ENCODE data around the gene FUBP3.

Gene FUBP3

DNA sequence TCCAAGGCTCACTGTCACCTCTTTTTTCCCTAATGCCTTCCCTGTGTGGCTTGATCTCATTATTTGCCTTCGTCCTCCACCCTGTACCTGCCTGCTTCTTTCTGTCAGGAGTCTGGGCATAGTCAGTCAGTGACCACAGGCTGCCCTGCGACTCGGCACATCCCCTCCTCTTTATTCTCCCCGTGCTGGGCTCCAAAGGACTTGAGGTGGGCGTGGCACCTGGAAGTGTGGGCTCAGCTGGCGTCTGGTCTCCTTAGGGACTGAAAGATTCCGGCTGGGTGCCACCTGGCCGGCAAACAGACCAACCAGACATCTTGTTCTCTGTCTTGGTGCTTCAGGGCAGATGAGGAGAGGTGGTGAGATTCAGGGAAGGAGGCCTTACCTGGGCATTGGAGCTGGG is 55.4 kb downstream of the FUBP3 start:
- DNase-seq: no peak

DNA sequence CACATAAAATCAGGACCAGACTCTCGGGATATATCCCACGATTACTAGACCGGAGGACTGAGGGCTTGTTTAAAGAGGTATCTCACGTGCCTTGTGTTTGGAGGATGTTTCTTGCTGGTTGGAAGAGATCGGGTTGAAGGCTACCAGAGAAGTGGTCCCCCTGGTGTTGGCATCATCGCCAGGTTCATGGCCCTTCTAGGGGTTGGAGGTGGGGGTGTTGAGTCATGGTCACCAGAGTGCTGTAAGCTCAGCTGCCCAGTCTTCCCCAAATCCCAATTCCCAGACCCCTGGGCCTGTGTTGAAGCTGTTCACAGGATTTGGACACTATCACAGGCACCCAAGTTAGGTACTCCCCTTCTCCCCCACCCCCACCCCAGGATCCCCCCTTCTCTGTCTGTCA is 55.9 kb downstream of the FUBP3 start:
- DNase-seq: no peak

- no peak for DNase-seq
Observed at GRCh38 chr9:130635721-130636647, 56.6 kb downstream of the FUBP3 start.

GRCh38 chr9:130636648-130637020 is 57.3 kb downstream of the FUBP3 start:
- no peak for DNase-seq

- DNase-seq: no peak
Observed at GRCh38 chr9:130638284-130639123, 59.1 kb downstream of the FUBP3 start.

DNA sequence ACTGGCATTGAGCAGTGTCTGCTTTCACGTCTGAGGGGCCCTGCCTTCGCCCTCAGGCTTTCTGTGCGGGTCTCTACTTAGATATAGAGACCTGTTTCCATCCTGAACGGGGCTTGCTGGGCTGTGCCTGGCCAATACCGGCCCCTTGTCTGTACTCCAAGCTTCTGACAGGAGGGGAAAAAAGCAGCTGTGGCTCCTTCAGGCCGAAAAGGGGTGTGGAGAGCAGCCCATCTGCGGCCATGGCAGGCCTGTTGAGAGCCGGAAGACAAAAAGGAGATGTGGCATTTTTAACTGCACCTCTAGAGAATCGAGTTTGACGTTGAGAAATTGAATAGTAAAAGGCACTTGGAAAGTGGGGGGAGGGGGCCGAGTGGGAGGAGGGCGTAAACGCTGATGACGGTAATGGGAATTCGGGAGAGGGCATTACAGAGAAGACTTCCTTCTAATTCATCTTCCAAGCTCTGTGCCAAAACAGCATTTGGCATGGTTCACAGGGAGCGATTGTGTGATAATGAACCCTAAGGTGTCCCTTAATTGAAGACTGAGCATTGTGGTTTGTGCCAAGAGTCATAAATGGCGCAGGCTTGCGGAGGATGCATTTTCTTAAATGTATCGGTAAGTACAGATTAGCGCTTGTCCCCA is 59.9 kb downstream of the FUBP3 start:
- DNase-seq: no peak

DNA sequence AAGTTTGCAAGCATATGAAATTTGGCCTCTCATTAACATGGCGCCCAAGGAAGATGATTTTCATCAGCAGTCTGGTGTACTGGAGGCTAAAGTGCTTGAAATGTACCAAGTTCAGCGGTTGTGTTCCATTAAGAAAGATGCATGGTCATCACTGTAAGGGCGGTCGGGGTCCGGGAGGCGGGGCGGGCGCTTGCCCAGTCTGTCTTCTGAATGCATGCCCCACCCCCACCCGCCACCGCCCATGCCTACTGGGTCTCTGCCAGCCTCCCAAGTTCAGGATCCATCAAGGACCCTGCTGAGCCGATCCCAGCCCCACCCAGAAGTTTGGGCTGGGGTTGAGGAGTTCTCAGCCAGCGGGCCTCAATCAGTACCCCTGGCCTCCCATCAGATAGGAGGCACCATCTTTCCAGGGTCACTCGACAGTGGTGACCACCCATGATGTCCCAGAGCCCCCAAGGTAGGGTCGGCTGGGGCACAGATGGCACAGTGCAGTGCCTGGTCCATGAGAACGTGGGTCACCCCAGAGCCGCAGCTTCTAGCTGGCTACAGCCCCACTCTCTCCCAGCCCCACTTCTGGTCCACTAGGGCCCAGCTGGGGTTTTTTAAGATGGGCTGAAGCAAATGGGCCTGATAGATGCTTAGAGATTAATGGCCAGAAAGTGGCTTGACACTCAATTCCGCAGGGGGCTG is 60.6 kb downstream of the FUBP3 start:
- no peak for DNase-seq

GRCh38 chr9:130640681-130641080 is 61.3 kb downstream of the FUBP3 start:
- no peak for DNase-seq

DNA sequence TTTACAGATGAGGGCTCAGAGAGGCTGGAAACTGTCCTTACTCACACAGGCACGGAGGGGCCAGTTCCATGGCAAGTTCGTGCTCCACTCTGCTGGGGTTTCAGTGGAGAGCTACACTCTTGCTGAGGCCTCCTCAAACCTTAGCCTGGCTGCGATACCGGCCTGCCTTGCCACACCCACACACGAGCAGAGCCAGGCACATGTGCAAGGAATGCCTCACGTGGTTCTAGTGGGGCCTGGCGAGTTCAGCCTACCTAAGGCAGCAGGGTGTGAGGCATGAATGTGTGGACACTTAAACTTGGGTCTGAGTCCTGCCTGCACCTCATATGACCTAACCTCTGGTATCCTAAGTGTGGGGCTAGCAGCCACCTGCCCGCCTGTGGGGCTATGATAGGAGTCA is 63.5 kb downstream of the FUBP3 start:
- no peak for DNase-seq

DNA sequence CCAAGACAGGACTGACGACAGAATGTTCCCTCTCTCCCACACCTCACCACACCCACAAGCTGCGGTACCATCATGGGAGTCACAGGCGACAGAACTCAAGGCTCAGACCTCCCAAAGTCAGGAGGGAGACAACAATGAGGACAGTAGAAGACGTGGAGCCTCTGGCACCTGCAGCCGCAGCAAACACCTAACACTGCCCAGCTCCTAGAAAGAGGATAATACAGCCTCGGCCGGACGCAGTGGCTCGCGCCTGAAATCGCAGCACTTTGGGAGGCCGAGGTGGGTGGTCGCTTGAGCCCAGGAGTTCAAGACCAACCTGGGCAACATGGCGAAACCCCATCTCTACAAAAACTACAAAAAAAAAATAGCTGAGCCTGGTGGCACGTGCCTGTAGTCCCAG is 71.8 kb downstream of the FUBP3 start:
- no peak for DNase-seq

DNA sequence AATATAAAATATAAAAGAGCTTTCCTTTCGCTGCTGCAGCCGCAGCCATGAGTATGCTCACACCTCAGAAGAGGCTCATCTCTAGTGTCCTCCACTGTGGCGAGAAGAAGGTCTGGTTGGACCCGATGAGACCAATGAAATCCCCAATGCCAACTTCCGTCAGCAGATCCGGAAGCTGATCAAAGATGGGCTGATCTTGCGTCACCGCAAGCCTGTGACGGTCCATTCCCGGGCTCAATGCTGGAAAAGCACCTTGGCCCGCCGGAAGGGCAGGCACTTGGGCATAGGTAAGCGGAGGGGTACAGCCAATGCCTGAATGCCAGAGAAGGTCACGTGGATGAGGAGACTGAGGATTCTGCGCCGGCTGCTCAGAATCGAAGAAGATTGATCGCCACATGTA is 72.4 kb downstream of the FUBP3 start:
- no peak for DNase-seq

- DNase-seq: no peak
Observed at GRCh38 chr9:130654879-130655278, 75.5 kb downstream of the FUBP3 start.

DNA sequence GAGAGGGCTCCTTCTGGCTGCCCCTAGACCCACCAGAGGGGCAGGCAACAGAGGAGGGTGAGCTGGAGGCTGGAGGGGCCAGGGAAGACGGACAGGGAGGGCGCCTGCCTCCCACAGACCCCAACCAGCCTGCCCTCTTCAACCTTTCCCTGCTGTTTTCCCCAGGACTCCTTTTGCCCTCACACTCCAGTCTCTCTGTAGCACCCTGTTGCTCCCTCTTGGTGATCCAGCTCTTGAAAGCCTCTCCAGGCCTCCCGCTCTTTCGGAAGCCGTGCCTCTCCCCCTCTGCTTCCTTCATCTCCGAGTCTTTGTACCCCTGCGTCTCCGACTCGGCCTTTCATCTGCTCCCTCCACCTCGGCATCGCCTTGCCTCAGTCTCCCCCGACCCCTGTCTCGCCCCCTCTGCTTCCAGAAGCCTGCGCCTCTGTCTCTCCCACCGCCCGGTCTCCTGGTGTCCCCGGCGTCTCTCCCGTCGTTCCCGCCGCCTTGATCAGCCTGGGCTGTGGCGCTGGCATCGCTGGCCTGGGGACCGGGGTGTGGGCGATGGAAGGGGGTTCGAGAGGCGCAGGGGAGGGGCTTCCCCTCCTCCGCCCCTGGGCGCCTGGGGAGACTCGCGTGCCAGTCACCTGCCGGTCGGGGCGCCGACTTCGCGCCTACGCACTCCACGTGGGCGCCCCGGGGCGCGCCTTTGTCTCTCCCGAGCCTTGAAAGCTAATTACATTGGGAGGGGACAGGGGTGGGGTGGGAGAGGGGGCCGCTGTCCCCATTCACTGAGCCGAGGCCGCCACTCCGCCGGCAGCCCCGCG is 79.7 kb downstream of the FUBP3 start:
- no peak for DNase-seq

GRCh38 chr9:130659699-130660248 is 80.4 kb downstream of the FUBP3 start:
- DNase-seq: no peak

- no peak for DNase-seq
Observed at GRCh38 chr9:130660326-130660682, 80.9 kb downstream of the FUBP3 start.

DNA sequence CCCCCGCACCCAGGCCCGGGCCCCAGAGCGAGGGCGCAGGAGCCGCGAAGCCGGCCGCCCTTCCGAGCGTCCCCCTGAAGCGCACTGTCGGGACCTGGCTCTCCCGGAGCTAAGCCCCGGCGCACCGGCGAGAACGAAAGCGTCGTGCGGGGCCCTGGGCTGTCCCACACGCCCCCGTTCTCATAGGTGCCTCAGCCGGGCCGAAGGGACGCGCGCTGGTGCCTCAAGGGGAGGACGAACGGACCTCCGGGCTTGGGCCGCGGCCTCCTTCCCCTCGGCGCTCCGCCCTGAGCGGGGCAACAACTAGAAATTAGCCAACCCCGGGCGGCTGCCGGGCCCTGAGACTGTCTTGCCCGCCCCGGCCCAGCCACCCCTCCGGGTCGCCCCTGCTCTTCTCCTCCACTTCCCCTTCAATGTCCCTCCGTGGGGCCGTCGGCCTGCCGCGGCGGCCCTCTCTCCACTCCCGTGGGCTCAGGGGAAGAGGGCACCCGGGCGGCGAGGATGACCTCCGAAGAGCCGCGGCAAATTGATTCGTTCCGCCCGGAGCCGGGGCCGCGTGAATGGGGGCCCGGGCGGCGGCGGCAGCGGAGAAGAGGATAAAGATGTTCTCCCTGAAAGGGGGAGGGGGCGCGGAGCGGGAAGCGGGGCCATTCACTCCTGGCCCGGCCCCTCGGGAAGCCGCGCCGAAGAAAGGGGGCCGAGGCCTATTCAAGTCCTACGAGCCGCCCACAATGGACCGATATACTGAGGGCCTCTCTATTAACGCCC is 81.5 kb downstream of the FUBP3 start:
- DNase-seq: no peak

DNA sequence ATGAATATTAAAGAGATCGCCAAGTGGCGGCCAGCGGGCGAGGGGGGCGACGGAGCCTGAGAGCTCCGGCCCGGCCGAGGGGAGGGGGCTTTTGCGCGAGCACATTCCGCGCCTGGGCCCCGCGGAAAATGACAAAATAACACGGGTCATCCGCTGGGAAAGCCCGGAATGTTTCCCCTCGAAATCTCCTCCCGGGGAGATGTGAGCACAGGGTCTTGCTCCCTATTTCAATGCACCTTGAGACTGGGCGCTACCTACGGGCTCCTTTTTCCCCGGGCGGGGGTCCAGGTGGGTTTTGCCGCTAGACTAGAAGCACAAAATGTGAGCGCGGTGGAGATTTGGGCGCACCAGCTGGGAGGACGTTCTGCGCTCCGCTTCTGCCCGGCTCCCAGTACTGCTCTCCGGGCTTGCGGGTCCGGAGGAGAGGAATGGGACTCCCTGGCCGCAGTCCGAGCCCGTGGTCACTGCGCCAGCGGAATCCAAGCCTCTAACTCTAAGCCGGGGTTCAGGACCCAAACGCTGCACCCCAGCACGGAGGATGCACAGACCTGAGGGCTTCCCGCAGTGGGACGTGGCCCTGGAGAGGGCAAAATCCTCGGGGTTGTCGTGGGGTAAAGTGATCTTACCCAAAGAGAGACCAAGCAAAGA is 82.2 kb downstream of the FUBP3 start:
- DNase-seq: no peak

- DNase-seq: no peak
Observed at GRCh38 chr9:130662099-130662969, 83.0 kb downstream of the FUBP3 start.

- DNase-seq: no peak
Observed at GRCh38 chr9:130662970-130663257, 83.5 kb downstream of the FUBP3 start.

Data from NCI-H226 (cell line).